Ectodermal cell (in vitro differentiated cells): ENCODE data around the gene RSPH10B2.
A peak's percentile ranks its signal among the peaks of the same experiment; 100 is the strongest.
"Not testable (repeated sequence)": the region's sequence is repeated elsewhere in the genome, so short reads cannot be mapped to it uniquely, and the experiment has no call there.

Source experiments
- H3K27ac ChIP-seq: 2 replicates; pipeline ENCODE4 v1.7.0; 2013; ENCODE audit warnings: mild to moderate bottlenecking, low read depth, low read length; ENCODE audit not compliant: insufficient read depth, poor library complexity, severe bottlenecking
- H3K27me3 ChIP-seq: 2 replicates; pipeline ENCODE4 v1.7.0; 2013; ENCODE audit warnings: mild to moderate bottlenecking, low read length; ENCODE audit not compliant: insufficient read depth, control insufficient read depth, poor library complexity, severe bottlenecking
- H3K36me3 ChIP-seq: one replicate; pipeline ENCODE4 v1.7.0; 2013; ENCODE audit warnings: low read length; ENCODE audit not compliant: control insufficient read depth, insufficient read depth
- H3K4me1 ChIP-seq: one replicate; pipeline ENCODE4 v1.7.0; 2013; ENCODE audit warnings: low read length; ENCODE audit not compliant: control insufficient read depth, insufficient read depth
- H3K4me3 ChIP-seq: 2 replicates; pipeline ENCODE4 v1.7.0; 2013; ENCODE audit warnings: low read depth, low read length, control low read depth; ENCODE audit not compliant: insufficient read depth
- H3K9me3 ChIP-seq: 2 replicates; pipeline ENCODE4 v1.7.0; 2013; ENCODE audit warnings: mild to moderate bottlenecking, low read length, moderate library complexity; ENCODE audit not compliant: control insufficient read depth
- WGBS, 2 experiments: methylation state at CpG; one replicate each; pipeline ENCODE4 v1.1.7; 2013; ENCODE audit warnings: missing lambda C conversion rate in 2 of 2; 5-methylcytosine and 5-hydroxymethylcytosine counted together

RSPH10B2 gene

GRCh38 chr7:6726341-6726740 lies 27.6 kb upstream of the RSPH10B2 start:
- not testable (repeated sequence) for H3K36me3 ChIP-seq, H3K9me3 ChIP-seq, H3K4me3 ChIP-seq, H3K27me3 ChIP-seq, H3K4me1 ChIP-seq, H3K27ac ChIP-seq
- 85 to 88% methylated on average over 5 of the region's 5 CpGs for WGBS, 2 experiments

- H3K4me3 ChIP-seq, result no peak overlapping the region
- no peaks in the 10 kb centered on the region for H3K4me1 ChIP-seq
- no peaks in the 10 kb centered on the region for H3K27me3 ChIP-seq
- H3K36me3 ChIP-seq, result no peaks in the 10 kb centered on the region
- 92 to 95% methylated on average over 3 of the region's 3 CpGs for WGBS, 2 experiments
- no peaks in the 10 kb centered on the region for H3K9me3 ChIP-seq
- H3K27ac ChIP-seq, result no peak overlapping the region
These were observed 26.2 kb upstream of the RSPH10B2 start for GRCh38 chr7:6727663-6728062.

- not testable (repeated sequence) for H3K36me3 ChIP-seq, H3K4me1 ChIP-seq, H3K9me3 ChIP-seq, H3K27me3 ChIP-seq, H3K27ac ChIP-seq
- H3K4me3 ChIP-seq, result peak overlapping the region; percentile 94
- WGBS, 2 experiments, result 83 to 84% methylated on average over 29 of the region's 29 CpGs
These were observed 24.9 kb upstream of the RSPH10B2 start for GRCh38 chr7:6728893-6729491.

GRCh38 chr7:6729492-6730342 lies 24.2 kb upstream of the RSPH10B2 start:
- WGBS, 2 experiments, result 1% methylated on average over 66 of the region's 66 CpGs
- Histone ChIP-seq H3K4me1 (no peaks in the 10 kb centered on the region), H3K27ac (peak overlapping the region; percentile 30), H3K4me3 (peak overlapping the region; percentile 94), H3K27me3 (no peaks in the 10 kb centered on the region), H3K9me3 (no peaks in the 10 kb centered on the region), H3K36me3 (peaks cover 6% of the 10 kb centered on the region)

GRCh38 chr7:6730343-6730633 lies 23.6 kb upstream of the RSPH10B2 start:
- 6 to 7% methylated on average over 18 of the region's 18 CpGs for WGBS, 2 experiments
- Histone ChIP-seq H3K36me3 (peaks cover 6% of the 10 kb centered on the region), H3K9me3 (no peaks in the 10 kb centered on the region), H3K27ac (no peak overlapping the region), H3K4me3 (peak overlapping the region; percentile 94), H3K4me1 (no peaks in the 10 kb centered on the region), H3K27me3 (no peaks in the 10 kb centered on the region)

- WGBS, 2 experiments, result no CpG with 5 or more reads among the region's 11 CpGs
- H3K4me1 ChIP-seq, H3K4me3 ChIP-seq, H3K27me3 ChIP-seq, H3K36me3 ChIP-seq, H3K9me3 ChIP-seq, H3K27ac ChIP-seq: not testable (repeated sequence)
These were observed 15.5 kb upstream of the RSPH10B2 start for GRCh38 chr7:6738415-6738814.

GRCh38 chr7:6744410-6745100 lies 9.3 kb upstream of the RSPH10B2 start:
- not testable (repeated sequence) for H3K4me1 ChIP-seq, H3K4me3 ChIP-seq, H3K27ac ChIP-seq, H3K9me3 ChIP-seq, H3K27me3 ChIP-seq, H3K36me3 ChIP-seq
- WGBS, 2 experiments, result 97 to 98% methylated on average over 1 of the region's 12 CpGs

GRCh38 chr7:6749335-6749734 lies 4.6 kb upstream of the RSPH10B2 start:
- not testable (repeated sequence) for H3K27me3 ChIP-seq, H3K27ac ChIP-seq, H3K36me3 ChIP-seq, H3K9me3 ChIP-seq, H3K4me1 ChIP-seq, H3K4me3 ChIP-seq
- WGBS, 2 experiments, result 100% methylated on average over 5 of the region's 12 CpGs

GRCh38 chr7:6750173-6750572 lies 3.7 kb upstream of the RSPH10B2 start:
- H3K27me3 ChIP-seq, H3K36me3 ChIP-seq, H3K4me1 ChIP-seq, H3K4me3 ChIP-seq, H3K27ac ChIP-seq, H3K9me3 ChIP-seq: not testable (repeated sequence)
- 96 to 98% methylated on average over 3 of the region's 6 CpGs for WGBS, 2 experiments

GRCh38 chr7:6761186-6761585 lies 7.3 kb downstream of the RSPH10B2 start:
- H3K36me3 ChIP-seq, H3K4me3 ChIP-seq, H3K27me3 ChIP-seq, H3K27ac ChIP-seq, H3K9me3 ChIP-seq, H3K4me1 ChIP-seq: not testable (repeated sequence)
- WGBS, 2 experiments, result no CpG with 5 or more reads among the region's 12 CpGs
